Nephron (organoid): ENCODE data around the gene RIOK3.

ENCODE experiments used
- H3K27ac Mint-ChIP-seq, 3 experiments: 2 replicates each; pipeline ENCODE4 v1.8.0; 2020; ENCODE audit warnings: mixed read lengths in 3 of 3, mild to moderate bottlenecking in 2 of 3, moderate library complexity in 1 of 3
- H3K27me3 Mint-ChIP-seq: 2 replicates; pipeline ENCODE4 v1.8.0; 2021; ENCODE audit warnings: low read depth, mild to moderate bottlenecking, moderate library complexity, mixed read lengths
- H3K36me3 Mint-ChIP-seq: 2 replicates; pipeline ENCODE4 v1.8.0; 2020; ENCODE audit warnings: low read depth, mixed read lengths
- H3K4me1 Mint-ChIP-seq: 2 replicates; pipeline ENCODE4 v1.8.0; 2020; ENCODE audit warnings: mixed read lengths
- H3K4me3 Mint-ChIP-seq, 3 experiments: 2 replicates each; pipeline ENCODE4 v1.8.0; 2020; ENCODE audit warnings: mild to moderate bottlenecking in 3 of 3, mixed read lengths in 3 of 3, moderate library complexity in 2 of 3
- H3K9me3 Mint-ChIP-seq: 2 replicates; pipeline ENCODE4 v1.8.0; 2020; ENCODE audit warnings: mixed read lengths
- CTCF ChIP-seq, 3 experiments: fragments of 200-600 bp; sonication (generic); IDR thresholded peaks; one replicate each; pipeline ENCODE4 v1.5.0; 2021; ENCODE audit warnings: antibody characterized with exemption in 3 of 3; ENCODE audit not compliant: unreplicated experiment in 3 of 3

Gene RIOK3

GRCh38 chr18:23453680-23454058 is 582 bp downstream of the RIOK3 start:
- Mint-ChIP-seq H3K27ac (peak overlapping the region; percentile 76 to 91 (median 80)), H3K4me3 (peak overlapping the region; percentile 99), H3K27me3 (peaks cover 6% of the 10 kb centered on the region), H3K9me3 (no peaks in the 10 kb centered on the region), H3K36me3 (peaks cover 4% of the 10 kb centered on the region), H3K4me1 (peaks cover 38% of the 10 kb centered on the region)
- TF ChIP-seq CTCF (IDR thresholded peaks at IDR 0.05; ENCODE audit: unreplicated experiment in 3 of 3) = no peak

- H3K4me3 Mint-ChIP-seq = no peak overlapping the region
- H3K27ac Mint-ChIP-seq = no peak overlapping the region
- no peaks in the 10 kb centered on the region for H3K9me3 Mint-ChIP-seq
- H3K4me1 Mint-ChIP-seq = peaks cover 51% of the 10 kb centered on the region
- no peak for TF ChIP-seq CTCF (IDR thresholded peaks at IDR 0.05; ENCODE audit: unreplicated experiment in 3 of 3)
- H3K27me3 Mint-ChIP-seq = no peaks in the 10 kb centered on the region
- peaks cover 8% of the 10 kb centered on the region for H3K36me3 Mint-ChIP-seq
Observed at GRCh38 chr18:23456835-23457234, 3.7 kb downstream of the RIOK3 start.

DNA sequence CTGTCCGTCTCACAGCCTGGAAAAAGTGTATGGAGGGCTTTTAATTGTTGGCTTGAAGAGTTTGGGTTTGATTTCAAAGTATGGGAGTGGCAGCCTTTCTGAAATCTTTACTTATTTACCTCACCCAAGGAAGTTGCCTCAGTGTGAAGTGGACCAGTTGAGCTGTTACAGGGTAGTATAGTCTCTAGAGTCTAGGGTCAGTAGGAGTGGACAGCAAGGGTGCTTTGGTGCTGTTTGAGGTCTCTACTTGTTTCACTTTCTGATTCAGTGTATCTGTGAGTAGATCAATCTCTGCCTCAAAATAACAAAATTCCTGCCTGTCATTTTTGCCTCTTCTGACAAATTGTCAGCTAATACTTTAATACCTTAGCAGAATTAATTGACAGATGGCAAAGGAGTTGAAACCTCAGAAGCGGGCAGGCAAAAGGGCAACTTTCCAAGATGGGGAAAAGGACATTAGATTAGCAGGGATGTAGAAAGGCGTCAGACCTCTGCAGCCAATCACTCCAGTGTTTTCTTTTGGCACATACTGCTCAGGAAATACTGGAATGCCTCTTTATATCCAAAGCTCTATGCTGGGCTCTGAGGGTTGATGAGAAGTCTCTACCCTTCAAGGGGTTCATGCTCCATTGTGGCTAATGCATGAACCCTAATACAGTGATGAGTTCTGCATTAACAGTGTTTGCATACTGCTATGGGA is 5.9 kb downstream of the RIOK3 start:
- H3K4me3 Mint-ChIP-seq = no peak overlapping the region
- peaks cover 27% of the 10 kb centered on the region for H3K36me3 Mint-ChIP-seq
- peak overlapping the region in 1 of 3 experiments; percentile 44 for H3K27ac Mint-ChIP-seq
- H3K9me3 Mint-ChIP-seq = no peaks in the 10 kb centered on the region
- H3K27me3 Mint-ChIP-seq = no peaks in the 10 kb centered on the region
- H3K4me1 Mint-ChIP-seq = peaks cover 41% of the 10 kb centered on the region
- TF ChIP-seq CTCF (IDR thresholded peaks at IDR 0.05; ENCODE audit: unreplicated experiment in 3 of 3) = no peak

- H3K4me3 Mint-ChIP-seq = no peak overlapping the region
- no peak for TF ChIP-seq CTCF (IDR thresholded peaks at IDR 0.05; ENCODE audit: unreplicated experiment in 3 of 3)
- peaks cover 33% of the 10 kb centered on the region for H3K36me3 Mint-ChIP-seq
- H3K9me3 Mint-ChIP-seq = no peaks in the 10 kb centered on the region
- peaks cover 36% of the 10 kb centered on the region for H3K4me1 Mint-ChIP-seq
- peak overlapping the region in 1 of 3 experiments; percentile 44 for H3K27ac Mint-ChIP-seq
- H3K27me3 Mint-ChIP-seq = no peaks in the 10 kb centered on the region
Observed at GRCh38 chr18:23459530-23459921, 6.4 kb downstream of the RIOK3 start.

DNA sequence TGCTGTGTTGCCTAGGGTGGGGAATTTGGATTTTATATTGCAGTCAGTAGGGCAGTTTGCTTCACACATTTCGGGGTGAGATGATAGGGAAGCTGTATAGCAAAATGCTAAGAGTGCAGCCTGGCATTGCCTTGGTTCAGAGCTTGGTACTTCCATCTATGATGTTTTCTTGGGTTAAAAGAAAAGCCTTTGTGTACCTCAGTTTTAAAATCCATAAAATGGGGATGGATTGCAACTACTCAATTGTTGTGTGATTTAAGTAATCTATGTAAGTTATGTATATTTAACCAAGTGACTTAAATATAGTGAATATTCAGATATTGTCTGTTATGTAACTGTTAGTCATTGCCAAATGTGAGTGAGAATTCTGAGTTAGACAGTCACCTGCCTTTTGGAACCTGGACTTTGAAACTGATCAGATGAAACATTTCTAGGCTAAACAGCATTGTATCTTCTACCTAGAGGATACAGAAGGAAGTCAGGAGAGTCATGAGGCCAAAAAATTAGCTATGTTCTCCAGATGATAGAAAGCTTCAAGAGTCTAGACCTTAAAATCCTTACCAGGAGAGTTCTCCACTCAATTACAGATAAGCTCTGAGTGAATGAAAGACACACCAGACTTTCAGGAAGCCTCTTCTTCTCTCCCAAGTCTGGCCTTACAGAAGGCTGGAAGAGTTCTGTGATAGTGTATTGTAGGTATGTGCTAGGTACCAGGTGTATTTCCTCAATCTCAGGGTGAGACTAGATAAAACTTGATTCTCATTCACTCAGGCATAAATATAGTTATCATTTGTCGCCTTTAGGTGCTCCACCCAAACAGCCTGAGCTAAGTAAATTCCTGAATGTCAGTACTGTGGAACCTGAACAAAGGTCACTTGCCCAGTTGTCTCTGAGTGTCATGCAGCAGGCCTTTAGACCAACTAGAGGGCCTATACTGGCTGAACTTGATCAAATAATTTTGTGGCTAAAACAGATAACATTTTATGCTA is 7.5 kb downstream of the RIOK3 start:
- TF ChIP-seq CTCF (IDR thresholded peaks at IDR 0.05; ENCODE audit: unreplicated experiment in 3 of 3) = no peak
- Mint-ChIP-seq H3K27ac (peak overlapping the region in 1 of 3 experiments; percentile 26), H3K27me3 (no peaks in the 10 kb centered on the region), H3K4me3 (no peak overlapping the region), H3K9me3 (no peaks in the 10 kb centered on the region), H3K4me1 (peaks cover 31% of the 10 kb centered on the region), H3K36me3 (peaks cover 38% of the 10 kb centered on the region)
